Measurements from ENCODE around the gene ACAN. TPM values are rescaled to one million over a fixed set of nuclear protein-coding genes. Genes with fewer than 3 reads are reported as not detected.

The ACAN gene
- total RNA-seq, 4 donors from 2014 or later = 0.38 TPM; not detected in 3

- no peak for TF ChIP-seq POLR2A (IDR thresholded peaks at IDR 0.05)
- TF ChIP-seq, protein P1, sequence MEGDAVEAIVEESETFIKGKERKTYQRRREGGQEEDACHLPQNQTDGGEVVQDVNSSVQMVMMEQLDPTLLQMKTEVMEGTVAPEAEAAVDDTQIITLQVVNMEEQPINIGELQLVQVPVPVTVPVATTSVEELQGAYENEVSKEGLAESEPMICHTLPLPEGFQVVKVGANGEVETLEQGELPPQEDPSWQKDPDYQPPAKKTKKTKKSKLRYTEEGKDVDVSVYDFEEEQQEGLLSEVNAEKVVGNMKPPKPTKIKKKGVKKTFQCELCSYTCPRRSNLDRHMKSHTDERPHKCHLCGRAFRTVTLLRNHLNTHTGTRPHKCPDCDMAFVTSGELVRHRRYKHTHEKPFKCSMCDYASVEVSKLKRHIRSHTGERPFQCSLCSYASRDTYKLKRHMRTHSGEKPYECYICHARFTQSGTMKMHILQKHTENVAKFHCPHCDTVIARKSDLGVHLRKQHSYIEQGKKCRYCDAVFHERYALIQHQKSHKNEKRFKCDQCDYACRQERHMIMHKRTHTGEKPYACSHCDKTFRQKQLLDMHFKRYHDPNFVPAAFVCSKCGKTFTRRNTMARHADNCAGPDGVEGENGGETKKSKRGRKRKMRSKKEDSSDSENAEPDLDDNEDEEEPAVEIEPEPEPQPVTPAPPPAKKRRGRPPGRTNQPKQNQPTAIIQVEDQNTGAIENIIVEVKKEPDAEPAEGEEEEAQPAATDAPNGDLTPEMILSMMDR (IDR thresholded peaks at IDR 0.05) = no peak
- Histone ChIP-seq H3K4me3 (no peak overlapping the region), H3K36me3 (no peaks in the 10 kb centered on the region), H3K27ac (no peak overlapping the region), H3K4me1 (no peaks in the 10 kb centered on the region), H3K27me3 (no peaks in the 10 kb centered on the region), H3K9me3 (no peaks in the 10 kb centered on the region)
- DNase-seq = no peak
Observed at GRCh38 chr15:88860212-88860611, 57.0 kb downstream of the ACAN start.

DNA sequence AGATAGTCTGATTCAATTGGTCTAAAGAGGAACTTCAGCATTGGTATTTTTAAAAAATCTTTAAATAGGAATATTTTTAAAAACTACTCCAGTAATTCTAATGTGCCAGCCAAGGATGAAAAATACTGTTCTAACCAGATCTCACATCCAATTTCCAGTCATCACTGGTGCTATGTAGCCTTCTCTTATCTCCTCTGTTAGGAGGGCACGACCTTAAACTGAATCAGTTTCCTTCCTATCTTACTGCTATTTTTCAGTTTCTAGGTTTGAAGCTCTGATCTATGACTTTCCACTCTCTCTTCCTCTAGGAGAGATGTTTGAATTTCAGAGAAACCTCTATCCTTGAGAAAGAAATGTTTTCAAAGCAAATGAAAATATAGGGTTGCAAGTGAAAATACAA, 60.2 kb downstream of the ACAN start:
- Histone ChIP-seq H3K27me3 (no peaks in the 10 kb centered on the region), H3K4me3 (no peak overlapping the region), H3K4me1 (no peaks in the 10 kb centered on the region), H3K36me3 (no peaks in the 10 kb centered on the region), H3K9me3 (no peaks in the 10 kb centered on the region), H3K27ac (no peak overlapping the region)
- TF ChIP-seq, protein P1 (IDR thresholded peaks at IDR 0.05) = no peak
- TF ChIP-seq POLR2A (IDR thresholded peaks at IDR 0.05) = no peak
- no peak for DNase-seq

DNA sequence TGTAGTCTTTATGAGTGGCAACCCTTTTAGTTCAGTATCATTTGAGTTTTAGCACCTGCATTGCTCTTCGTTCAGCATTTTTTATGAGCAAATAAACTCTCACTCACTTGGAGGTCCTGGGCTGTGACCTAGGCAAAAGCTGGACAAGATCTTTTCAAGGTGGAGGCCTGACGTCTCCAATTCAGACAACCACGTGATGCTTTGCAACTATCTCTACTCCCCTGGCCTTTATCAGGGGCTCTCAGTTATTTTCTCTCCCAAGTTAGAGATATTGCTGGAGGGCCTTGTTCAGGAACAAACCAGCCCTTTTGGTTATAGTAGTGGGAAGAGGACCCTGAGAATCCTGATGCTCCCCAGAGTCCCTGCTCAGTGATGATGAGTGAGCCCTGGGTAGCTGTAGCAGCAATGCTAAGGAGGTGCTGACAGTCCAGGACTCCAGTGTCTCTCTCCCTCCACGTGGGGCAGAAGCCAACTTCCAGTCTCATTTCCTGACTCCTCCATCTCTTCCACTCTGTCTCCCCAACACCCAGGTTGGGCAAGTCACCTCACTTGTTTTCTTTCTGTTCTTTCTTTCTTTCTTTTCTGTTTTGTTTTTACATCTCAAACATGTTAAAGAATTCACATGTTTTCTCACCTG, 61.7 kb downstream of the ACAN start:
- H3K4me1 ChIP-seq = no peaks in the 10 kb centered on the region
- TF ChIP-seq POLR2A (IDR thresholded peaks at IDR 0.05) = no peak
- TF ChIP-seq, protein P1 (IDR thresholded peaks at IDR 0.05) = no peak
- DNase-seq = no peak
- no peaks in the 10 kb centered on the region for H3K36me3 ChIP-seq
- H3K4me3 ChIP-seq = no peak overlapping the region
- no peaks in the 10 kb centered on the region for H3K27me3 ChIP-seq
- H3K9me3 ChIP-seq = no peaks in the 10 kb centered on the region
- no peak overlapping the region for H3K27ac ChIP-seq

GRCh38 chr15:88865498-88866099, 62.4 kb downstream of the ACAN start:
- no peak for DNase-seq
- no peaks in the 10 kb centered on the region for H3K9me3 ChIP-seq
- TF ChIP-seq POLR2A (IDR thresholded peaks at IDR 0.05) = no peak
- TF ChIP-seq, protein P1 (IDR thresholded peaks at IDR 0.05) = no peak

GRCh38 chr15:88866295-88866881, 63.2 kb downstream of the ACAN start:
- Histone ChIP-seq H3K4me1 (no peaks in the 10 kb centered on the region), H3K27ac (no peak overlapping the region), H3K27me3 (no peaks in the 10 kb centered on the region), H3K4me3 (no peak overlapping the region), H3K36me3 (no peaks in the 10 kb centered on the region), H3K9me3 (no peaks in the 10 kb centered on the region)
- TF ChIP-seq, protein P1 (IDR thresholded peaks at IDR 0.05) = no peak
- no peak for TF ChIP-seq POLR2A (IDR thresholded peaks at IDR 0.05)
- DNase-seq = no peak

More at GRCh38 chr15:88865498-88866099, 62.4 kb downstream of the ACAN start:
- Histone ChIP-seq H3K4me3 (no peak overlapping the region), H3K4me1 (no peaks in the 10 kb centered on the region), H3K27ac (no peak overlapping the region), H3K36me3 (no peaks in the 10 kb centered on the region), H3K27me3 (no peaks in the 10 kb centered on the region)
